Osteoblast (primary cell): ENCODE results near the gene PTK6. TPM values are rescaled to one million over a fixed set of nuclear protein-coding genes. Genes with fewer than 3 reads are reported as not detected.
"Not testable (repeated sequence)": the region's sequence is repeated elsewhere in the genome, so short reads cannot be mapped to it uniquely, and the experiment has no call there.

Experiments used
- DNase-seq: peaks from one replicate; pipeline ENCODE4 v3.0.0; 2011; ENCODE audit warnings: low spot score, mixed read lengths; ENCODE audit not compliant: insufficient read length; ENCODE audit errors: missing footprints
- H2AFZ ChIP-seq: 2 replicates; pipeline ENCODE4 v1.6.0; 2011; ENCODE audit warnings: mild to moderate bottlenecking, low read length
- H3K27ac ChIP-seq: 2 replicates; pipeline ENCODE4 v1.5.1; 2011; ENCODE audit warnings: mild to moderate bottlenecking, low read depth, low read length, moderate library complexity
- H3K27me3 ChIP-seq: 2 replicates; pipeline ENCODE4 v1.6.0; 2012; ENCODE audit warnings: mild to moderate bottlenecking, control low read depth, inconsistent platforms, low read length, moderate library complexity; ENCODE audit not compliant: insufficient read depth
- H3K36me3 ChIP-seq: 2 replicates; pipeline ENCODE4 v1.5.1; 2011; ENCODE audit warnings: mild to moderate bottlenecking, low read length, control low read depth, moderate library complexity; ENCODE audit not compliant: insufficient read depth
- H3K4me1 ChIP-seq: 2 replicates; pipeline ENCODE4 v1.5.1; 2011; ENCODE audit warnings: mild to moderate bottlenecking, low read length, control low read depth, moderate library complexity; ENCODE audit not compliant: insufficient read depth
- H3K4me2 ChIP-seq: 2 replicates; pipeline ENCODE4 v1.6.0; 2011; ENCODE audit warnings: mild to moderate bottlenecking, low read length; ENCODE audit not compliant: insufficient read depth
- H3K4me3 ChIP-seq: fragments of 200-600 bp; sonication (generic); 3 replicates; pipeline ENCODE4 v1.5.1; 2012; ENCODE audit warnings: mild to moderate bottlenecking, low read length, inconsistent platforms; ENCODE audit not compliant: insufficient read depth
- H3K79me2 ChIP-seq: 2 replicates; pipeline ENCODE4 v1.6.0; 2012; ENCODE audit warnings: mild to moderate bottlenecking, low read length, control low read depth, inconsistent platforms; ENCODE audit not compliant: insufficient read depth
- H3K9me3 ChIP-seq: 2 replicates; pipeline ENCODE4 v1.5.1; 2011; ENCODE audit warnings: low read depth, low read length, control low read depth
- H4K20me1 ChIP-seq: 2 replicates; pipeline ENCODE4 v1.6.0; 2012; ENCODE audit warnings: mild to moderate bottlenecking, low read length, control low read depth; ENCODE audit not compliant: insufficient read depth
- total RNA-seq: library from RNA; depleted of rRNA; stranded (reverse); fragments of >200 nt; gene quantifications from 2 replicates; pipeline ENCODE4 v1.2.3, GENCODE V29; 2012
- TF ChIP-seq, protein P1 (sequence below): IDR thresholded peaks from 2 replicates; pipeline ENCODE4 v1.5.1; 2011; ENCODE audit warnings: mild to moderate bottlenecking, low read depth, low read length, moderate library complexity; ENCODE audit errors: extremely low read depth

PTK6 gene
- total RNA-seq, 1 donor = not detected

DNA sequence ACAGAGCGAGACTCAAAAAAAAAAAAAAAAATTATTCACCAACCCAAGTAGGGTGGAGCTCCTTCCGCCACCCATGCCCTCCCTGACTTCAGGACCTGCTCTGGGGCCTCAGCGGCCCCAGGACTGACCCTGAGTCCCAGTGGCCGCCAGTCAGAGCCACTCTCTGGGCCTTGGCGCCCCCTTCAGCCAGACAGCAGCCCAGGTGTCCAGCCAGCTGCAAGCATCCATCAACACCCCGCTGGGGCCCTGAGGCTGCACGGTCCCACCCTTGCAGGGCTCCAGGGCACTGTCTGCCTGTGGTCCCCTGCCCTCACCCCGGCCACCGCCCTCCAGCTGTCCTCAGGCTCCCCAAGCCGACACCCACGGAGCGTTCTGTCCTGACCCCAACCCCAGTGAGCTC is 53.3 kb downstream of the PTK6 start:
- Histone ChIP-seq H3K36me3 (no peaks in the 10 kb centered on the region), H3K4me1 (no peaks in the 10 kb centered on the region), H4K20me1 (no peaks in the 10 kb centered on the region), H3K4me3 (no peak overlapping the region), H3K79me2 (no peaks in the 10 kb centered on the region), H3K9me3 (no peaks in the 10 kb centered on the region), H3K4me2 (no peak overlapping the region), H3K27ac (no peak overlapping the region), H3K27me3 (peaks cover 15% of the 10 kb centered on the region), H2AFZ (no peak overlapping the region)
- TF ChIP-seq, protein P1, sequence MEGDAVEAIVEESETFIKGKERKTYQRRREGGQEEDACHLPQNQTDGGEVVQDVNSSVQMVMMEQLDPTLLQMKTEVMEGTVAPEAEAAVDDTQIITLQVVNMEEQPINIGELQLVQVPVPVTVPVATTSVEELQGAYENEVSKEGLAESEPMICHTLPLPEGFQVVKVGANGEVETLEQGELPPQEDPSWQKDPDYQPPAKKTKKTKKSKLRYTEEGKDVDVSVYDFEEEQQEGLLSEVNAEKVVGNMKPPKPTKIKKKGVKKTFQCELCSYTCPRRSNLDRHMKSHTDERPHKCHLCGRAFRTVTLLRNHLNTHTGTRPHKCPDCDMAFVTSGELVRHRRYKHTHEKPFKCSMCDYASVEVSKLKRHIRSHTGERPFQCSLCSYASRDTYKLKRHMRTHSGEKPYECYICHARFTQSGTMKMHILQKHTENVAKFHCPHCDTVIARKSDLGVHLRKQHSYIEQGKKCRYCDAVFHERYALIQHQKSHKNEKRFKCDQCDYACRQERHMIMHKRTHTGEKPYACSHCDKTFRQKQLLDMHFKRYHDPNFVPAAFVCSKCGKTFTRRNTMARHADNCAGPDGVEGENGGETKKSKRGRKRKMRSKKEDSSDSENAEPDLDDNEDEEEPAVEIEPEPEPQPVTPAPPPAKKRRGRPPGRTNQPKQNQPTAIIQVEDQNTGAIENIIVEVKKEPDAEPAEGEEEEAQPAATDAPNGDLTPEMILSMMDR = no peak
- no peak for DNase-seq

DNA sequence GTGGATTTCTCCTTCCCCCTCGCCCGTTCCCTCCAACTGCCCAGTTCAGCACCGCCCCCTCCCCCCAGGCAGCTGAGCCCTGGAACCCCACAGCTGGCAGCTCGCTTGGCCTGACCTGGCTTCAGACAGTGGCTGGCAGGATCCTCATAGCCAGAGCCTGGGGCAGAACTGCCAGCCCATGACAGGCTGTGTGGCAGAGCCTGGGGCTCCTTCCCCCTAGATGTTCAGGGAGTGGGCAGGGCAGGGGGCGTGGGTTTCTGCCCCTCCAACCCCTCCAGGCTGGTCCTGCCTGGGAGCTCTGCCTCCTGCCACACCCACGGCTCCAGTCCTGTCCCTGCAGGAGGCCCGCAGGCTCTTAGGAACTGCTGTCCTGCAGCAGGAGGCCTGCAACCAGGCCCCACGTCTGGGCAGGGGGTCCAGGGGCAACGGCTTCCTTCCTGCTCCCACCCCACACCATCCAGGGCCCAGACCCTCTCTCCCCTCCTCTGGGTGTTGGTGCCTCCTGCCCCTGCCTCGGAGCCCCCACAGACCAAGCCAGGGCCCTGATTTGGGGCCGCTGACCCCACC is 55.1 kb downstream of the PTK6 start:
- TF ChIP-seq, protein P1 = no peak
- H3K36me3 ChIP-seq = no peaks in the 10 kb centered on the region
- no peak overlapping the region for H2AFZ ChIP-seq
- H3K4me1 ChIP-seq = no peaks in the 10 kb centered on the region
- no peak for DNase-seq
- no peaks in the 10 kb centered on the region for H3K79me2 ChIP-seq
- no peak overlapping the region for H3K4me2 ChIP-seq
- peaks cover 17% of the 10 kb centered on the region for H3K27me3 ChIP-seq
- H3K9me3 ChIP-seq = no peaks in the 10 kb centered on the region
- no peak overlapping the region for H3K27ac ChIP-seq
- no peak overlapping the region for H3K4me3 ChIP-seq
- H4K20me1 ChIP-seq = no peaks in the 10 kb centered on the region

DNA sequence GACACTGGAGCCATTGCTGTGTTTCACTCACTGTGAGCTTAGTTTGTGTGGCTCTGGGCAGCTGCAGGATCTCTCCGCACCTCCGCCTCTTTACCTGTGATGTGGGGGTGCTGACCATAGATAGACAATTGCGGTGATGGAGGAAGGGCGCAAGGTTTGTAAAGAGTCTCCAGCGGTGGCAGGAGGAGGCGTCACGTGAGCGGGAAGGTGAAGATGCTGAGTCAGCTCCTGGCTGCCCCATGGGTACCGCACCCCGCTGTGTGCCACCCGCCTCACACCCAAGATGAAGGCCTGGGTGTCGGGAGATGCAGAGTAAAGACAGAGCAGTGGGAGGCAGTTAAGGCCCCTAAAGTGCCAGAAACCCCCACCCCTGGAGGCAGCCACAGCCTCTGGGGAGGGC is 55.7 kb downstream of the PTK6 start:
- Histone ChIP-seq H3K27ac (no peak overlapping the region), H3K4me2 (no peak overlapping the region), H3K36me3 (no peaks in the 10 kb centered on the region), H3K4me1 (no peaks in the 10 kb centered on the region), H3K79me2 (no peaks in the 10 kb centered on the region), H3K9me3 (no peaks in the 10 kb centered on the region), H3K4me3 (no peak overlapping the region), H2AFZ (no peak overlapping the region), H4K20me1 (no peaks in the 10 kb centered on the region), H3K27me3 (peaks cover 18% of the 10 kb centered on the region)
- TF ChIP-seq, protein P1 = no peak
- DNase-seq = no peak

DNA sequence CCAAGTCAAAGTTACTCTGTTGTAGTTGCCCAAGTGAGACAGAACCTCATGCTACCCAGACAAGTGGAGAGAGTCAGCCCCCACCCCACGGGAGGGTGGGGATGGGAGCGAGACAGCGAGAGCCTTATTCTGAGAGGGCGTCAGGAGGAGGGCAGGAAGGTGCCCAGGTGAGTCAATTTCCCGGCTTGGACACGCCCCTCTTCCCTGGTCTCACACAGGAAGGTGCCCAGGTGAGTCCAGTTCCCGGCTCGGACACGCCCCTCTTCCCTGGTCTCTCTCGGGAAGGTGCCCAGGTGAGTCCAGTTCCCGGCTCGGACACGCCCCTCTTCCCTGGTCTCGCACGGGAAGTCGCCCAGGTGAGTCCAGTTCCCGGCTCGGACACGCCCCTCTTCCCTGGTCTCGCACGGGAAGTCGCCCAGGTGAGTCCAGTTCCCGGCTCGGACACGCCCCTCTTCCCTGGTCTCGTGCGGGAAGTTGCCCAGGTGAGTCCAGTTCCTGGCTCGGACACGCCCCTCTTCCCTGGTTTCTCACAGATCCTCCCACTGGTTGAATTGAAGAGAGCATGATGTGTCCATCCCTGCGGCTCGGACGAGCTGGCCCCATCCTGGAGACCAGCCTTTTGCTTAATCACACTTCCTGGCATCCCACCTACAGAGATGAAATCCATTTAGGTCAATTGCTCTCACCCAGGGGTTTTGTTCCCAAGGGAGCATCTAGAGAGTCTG is 57.3 kb downstream of the PTK6 start:
- not testable (repeated sequence) for H4K20me1 ChIP-seq, H3K4me3 ChIP-seq, H3K27ac ChIP-seq, H3K4me2 ChIP-seq, H3K9me3 ChIP-seq, DNase-seq, H3K36me3 ChIP-seq, H3K79me2 ChIP-seq, H3K4me1 ChIP-seq, H2AFZ ChIP-seq
- peaks cover 24% of the 10 kb centered on the region for H3K27me3 ChIP-seq
